Neutrophil (primary cell): ENCODE data around the gene COL18A1.

Source experiments
- H3K27ac ChIP-seq: fragments of 200-600 bp; sonication (generic); 2 replicates; pipeline ENCODE4 v1.5.1; 2016; ENCODE audit warnings: mild to moderate bottlenecking, moderate library complexity
- H3K27me3 ChIP-seq: fragments of 200-600 bp; sonication (generic); 2 replicates; pipeline ENCODE4 v1.6.0; 2016; ENCODE audit warnings: mild to moderate bottlenecking
- H3K36me3 ChIP-seq: fragments of 200-600 bp; sonication (generic); 2 replicates; pipeline ENCODE4 v1.5.1; 2017
- H3K4me1 ChIP-seq, 2 experiments: fragments of 200-600 bp in 1 of 2; sonication (generic) in 1 of 2; 1 replicate in 1 of 2; 2 replicates in 1 of 2; pipeline versions ENCODE4 v1.5.1 to v1.6.1; 2013 to 2016; ENCODE audit warnings: low read depth in 1 of 2, low read length in 1 of 2, mild to moderate bottlenecking in 1 of 2, moderate library complexity in 1 of 2; ENCODE audit not compliant: control insufficient read depth in 1 of 2, insufficient read depth in 1 of 2
- H3K4me3 ChIP-seq, 2 experiments: fragments of 200-600 bp in 1 of 2; sonication (generic) in 1 of 2; 1 replicate in 1 of 2; 2 replicates in 1 of 2; pipeline ENCODE4 v1.5.1; 2013 to 2016; ENCODE audit warnings: low read depth in 1 of 2, low read length in 1 of 2, mild to moderate bottlenecking in 1 of 2, moderate library complexity in 1 of 2
- H3K9me3 ChIP-seq: fragments of 200-600 bp; sonication (generic); 2 replicates; pipeline ENCODE4 v1.5.1; 2016
- CTCF ChIP-seq: fragments of 200-600 bp; sonication (generic); IDR thresholded peaks from 2 replicates; pipeline ENCODE4 v1.5.1; 2016; ENCODE audit warnings: antibody characterized with exemption

The COL18A1 gene

GRCh38 chr21:45408801-45409261, 3.9 kb downstream of the COL18A1 start:
- Histone ChIP-seq H3K36me3 (no peaks in the 10 kb centered on the region), H3K27ac (no peak overlapping the region), H3K9me3 (no peaks in the 10 kb centered on the region), H3K27me3 (peaks cover 80% of the 10 kb centered on the region), H3K4me1 (peaks cover 0 to 3% of the 10 kb centered on the region in 2 experiments), H3K4me3 (no peak overlapping the region)
- no peak for TF ChIP-seq CTCF

DNA sequence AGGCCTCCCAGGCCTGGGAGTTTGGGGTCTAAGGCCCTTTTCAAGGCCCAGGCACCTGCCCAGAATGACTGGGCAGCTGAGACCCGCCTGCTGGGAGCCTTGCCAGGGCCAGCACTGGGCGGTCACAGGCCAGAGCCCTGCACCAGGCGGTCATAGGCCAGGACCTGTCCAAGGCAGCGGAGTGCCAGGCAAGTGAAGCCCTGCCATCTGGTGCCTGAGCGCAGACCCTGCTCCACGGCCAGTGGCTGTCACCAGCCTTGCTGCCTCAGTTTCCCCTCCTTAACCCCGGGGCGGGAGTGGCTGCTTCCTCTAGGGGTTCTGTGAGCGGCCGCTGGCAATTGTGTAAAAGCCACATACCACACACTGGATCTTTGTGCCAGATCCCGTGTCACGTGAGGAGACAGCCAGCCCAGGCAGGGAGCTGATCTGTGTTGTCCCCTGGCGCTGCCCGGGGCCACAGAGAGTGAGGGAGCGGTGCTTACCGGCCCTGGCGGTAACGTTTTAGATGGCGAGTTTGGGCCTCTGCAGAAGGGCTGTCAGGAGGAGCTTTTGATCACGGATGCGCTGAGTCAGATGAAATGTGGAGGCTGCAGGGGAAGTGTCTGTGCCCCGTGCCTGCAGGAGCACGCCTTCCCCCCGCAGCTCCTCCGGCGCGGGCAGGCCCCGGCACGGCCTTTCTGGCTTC, 4.6 kb downstream of the COL18A1 start:
- H3K36me3 ChIP-seq = no peaks in the 10 kb centered on the region
- no peak overlapping the region for H3K27ac ChIP-seq
- TF ChIP-seq CTCF = no peak
- no peaks in the 10 kb centered on the region for H3K9me3 ChIP-seq
- H3K4me3 ChIP-seq = no peak overlapping the region
- H3K27me3 ChIP-seq = peaks cover 72% of the 10 kb centered on the region
- peaks cover 0 to 3% of the 10 kb centered on the region in 2 experiments for H3K4me1 ChIP-seq

- H3K36me3 ChIP-seq = no peaks in the 10 kb centered on the region
- H3K4me3 ChIP-seq = no peak overlapping the region
- no peak overlapping the region for H3K27ac ChIP-seq
- TF ChIP-seq CTCF = no peak
- H3K4me1 ChIP-seq = peaks cover 0 to 3% of the 10 kb centered on the region in 2 experiments
- H3K27me3 ChIP-seq = peaks cover 65% of the 10 kb centered on the region
- H3K9me3 ChIP-seq = no peaks in the 10 kb centered on the region
Measured at GRCh38 chr21:45410151-45410864, 5.3 kb downstream of the COL18A1 start.

- Histone ChIP-seq H3K4me3 (no peak overlapping the region), H3K9me3 (no peaks in the 10 kb centered on the region), H3K36me3 (no peaks in the 10 kb centered on the region), H3K4me1 (no peaks in the 10 kb centered on the region), H3K27me3 (peaks cover 57% of the 10 kb centered on the region), H3K27ac (no peak overlapping the region)
- TF ChIP-seq CTCF = no peak
Measured at GRCh38 chr21:45410865-45411809, 6.2 kb downstream of the COL18A1 start.

- Histone ChIP-seq H3K27ac (no peak overlapping the region), H3K27me3 (peaks cover 50% of the 10 kb centered on the region)
- no peak for TF ChIP-seq CTCF
Measured at GRCh38 chr21:45411810-45412206, 6.8 kb downstream of the COL18A1 start.

More at GRCh38 chr21:45411810-45412206, 6.8 kb downstream of the COL18A1 start:
- Histone ChIP-seq H3K9me3 (no peaks in the 10 kb centered on the region), H3K4me1 (no peaks in the 10 kb centered on the region), H3K36me3 (no peaks in the 10 kb centered on the region), H3K4me3 (no peak overlapping the region)
